ENCODE measurements around the gene C14orf132.

C14orf132 gene

DNA sequence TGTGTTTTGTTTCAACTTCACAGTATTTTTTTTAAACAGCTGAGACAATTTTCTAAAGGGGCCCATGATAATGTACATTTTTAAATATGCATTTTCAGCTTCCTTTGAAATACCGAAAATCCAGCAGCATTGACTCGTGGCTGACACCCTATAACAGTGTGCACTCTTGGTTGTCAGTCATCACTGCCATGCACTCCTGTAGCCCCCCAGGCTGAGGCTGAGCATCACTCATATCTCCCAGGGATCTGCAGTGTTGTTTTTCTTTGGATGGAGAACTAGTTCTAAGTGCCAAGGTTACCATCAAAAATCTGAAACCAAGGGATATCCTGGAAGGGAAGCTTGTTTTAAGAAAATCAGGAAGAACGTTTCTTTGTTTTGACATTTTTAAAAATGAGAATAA lies 81.2 kb downstream of the C14orf132 start:
- Histone ChIP-seq H3K27ac (no peak overlapping the region), H3K27me3 (ENCODE audit: insufficient read depth, low read depth, severe bottlenecking) (no peaks in the 10 kb centered on the region)
- TF ChIP-seq, protein P1, sequence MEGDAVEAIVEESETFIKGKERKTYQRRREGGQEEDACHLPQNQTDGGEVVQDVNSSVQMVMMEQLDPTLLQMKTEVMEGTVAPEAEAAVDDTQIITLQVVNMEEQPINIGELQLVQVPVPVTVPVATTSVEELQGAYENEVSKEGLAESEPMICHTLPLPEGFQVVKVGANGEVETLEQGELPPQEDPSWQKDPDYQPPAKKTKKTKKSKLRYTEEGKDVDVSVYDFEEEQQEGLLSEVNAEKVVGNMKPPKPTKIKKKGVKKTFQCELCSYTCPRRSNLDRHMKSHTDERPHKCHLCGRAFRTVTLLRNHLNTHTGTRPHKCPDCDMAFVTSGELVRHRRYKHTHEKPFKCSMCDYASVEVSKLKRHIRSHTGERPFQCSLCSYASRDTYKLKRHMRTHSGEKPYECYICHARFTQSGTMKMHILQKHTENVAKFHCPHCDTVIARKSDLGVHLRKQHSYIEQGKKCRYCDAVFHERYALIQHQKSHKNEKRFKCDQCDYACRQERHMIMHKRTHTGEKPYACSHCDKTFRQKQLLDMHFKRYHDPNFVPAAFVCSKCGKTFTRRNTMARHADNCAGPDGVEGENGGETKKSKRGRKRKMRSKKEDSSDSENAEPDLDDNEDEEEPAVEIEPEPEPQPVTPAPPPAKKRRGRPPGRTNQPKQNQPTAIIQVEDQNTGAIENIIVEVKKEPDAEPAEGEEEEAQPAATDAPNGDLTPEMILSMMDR (IDR thresholded peaks at IDR 0.05; ENCODE audit: low read depth, low read length), result no peak

DNA sequence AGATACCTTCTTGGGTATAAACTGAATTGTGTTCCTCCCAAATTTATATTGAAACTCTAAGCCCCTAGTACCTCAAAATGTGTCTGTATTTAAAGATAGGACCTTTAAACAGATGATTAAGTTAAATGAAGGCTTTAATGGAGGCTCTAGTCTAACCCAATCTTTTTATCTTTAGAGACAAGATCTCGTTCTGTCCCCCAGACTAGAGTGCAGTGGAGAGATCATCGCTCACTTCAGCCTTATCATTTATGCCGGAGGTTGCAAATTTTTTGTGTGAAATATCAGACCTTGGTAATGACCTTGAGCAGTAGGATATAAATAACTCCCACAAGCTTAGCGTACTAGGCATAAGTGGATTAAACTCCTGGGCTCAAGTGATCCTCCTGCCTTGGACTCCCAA lies 81.8 kb downstream of the C14orf132 start:
- Histone ChIP-seq H3K4me3 (ENCODE audit: low read depth, low read length) (no peak overlapping the region), H3K36me3 (no peaks in the 10 kb centered on the region), H3K27ac (no peak overlapping the region), H3K9me3 (ENCODE audit: severe bottlenecking) (no peaks in the 10 kb centered on the region), H3K27me3 (ENCODE audit: insufficient read depth, low read depth, severe bottlenecking) (no peaks in the 10 kb centered on the region)
- DNase-seq, result no peak
- TF ChIP-seq, protein P1 (IDR thresholded peaks at IDR 0.05; ENCODE audit: low read depth, low read length), result no peak

More for the DNA sequence above, 81.2 kb downstream of the C14orf132 start:
- no peak for DNase-seq
- H3K4me3 ChIP-seq (ENCODE audit: low read depth, low read length), result no peak overlapping the region
- no peaks in the 10 kb centered on the region for H3K36me3 ChIP-seq
- no peaks in the 10 kb centered on the region for H3K9me3 ChIP-seq (ENCODE audit: severe bottlenecking)

DNA sequence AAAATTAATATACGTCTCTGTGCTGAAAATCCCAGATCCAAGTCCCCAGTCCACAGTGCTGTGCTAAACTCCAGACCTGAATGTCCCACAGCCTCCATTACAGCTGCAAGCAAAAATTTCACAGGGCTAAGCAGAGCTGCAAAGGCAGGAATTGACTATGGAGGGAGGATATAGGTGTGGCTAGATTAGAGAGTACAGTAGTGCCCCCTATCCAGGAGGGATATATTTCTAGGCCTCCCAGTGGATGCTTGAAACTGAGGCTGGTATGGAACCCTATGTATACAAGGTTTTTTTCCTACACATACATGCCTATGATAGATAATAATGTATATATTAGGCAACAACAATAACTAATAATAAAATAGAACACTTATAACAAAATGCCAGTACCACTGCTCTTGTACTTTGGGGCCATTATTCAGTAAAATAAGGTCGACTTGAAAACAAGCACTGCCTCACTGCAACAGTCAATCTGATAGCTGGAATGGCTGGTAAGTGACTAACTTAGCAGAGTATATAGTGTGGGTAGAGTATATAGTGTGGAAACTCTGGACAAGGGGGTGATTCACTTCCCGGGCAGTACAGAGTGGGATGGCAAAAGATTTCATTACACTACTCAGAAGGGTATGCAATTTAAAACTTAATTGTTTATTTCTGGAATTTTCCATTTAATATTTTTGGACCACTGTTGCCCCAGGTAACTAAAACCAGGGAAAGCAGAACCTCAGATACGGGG lies 82.7 kb downstream of the C14orf132 start:
- no peak overlapping the region for H3K4me3 ChIP-seq (ENCODE audit: low read depth, low read length)
- TF ChIP-seq, protein P1 (IDR thresholded peaks at IDR 0.05; ENCODE audit: low read depth, low read length), result no peak
- H3K27me3 ChIP-seq (ENCODE audit: insufficient read depth, low read depth, severe bottlenecking), result no peaks in the 10 kb centered on the region
- DNase-seq, result no peak
- H3K27ac ChIP-seq, result no peak overlapping the region; the same call in 1 of the 2 replicates
- no peaks in the 10 kb centered on the region for H3K36me3 ChIP-seq
- H3K9me3 ChIP-seq (ENCODE audit: severe bottlenecking), result no peaks in the 10 kb centered on the region

DNA sequence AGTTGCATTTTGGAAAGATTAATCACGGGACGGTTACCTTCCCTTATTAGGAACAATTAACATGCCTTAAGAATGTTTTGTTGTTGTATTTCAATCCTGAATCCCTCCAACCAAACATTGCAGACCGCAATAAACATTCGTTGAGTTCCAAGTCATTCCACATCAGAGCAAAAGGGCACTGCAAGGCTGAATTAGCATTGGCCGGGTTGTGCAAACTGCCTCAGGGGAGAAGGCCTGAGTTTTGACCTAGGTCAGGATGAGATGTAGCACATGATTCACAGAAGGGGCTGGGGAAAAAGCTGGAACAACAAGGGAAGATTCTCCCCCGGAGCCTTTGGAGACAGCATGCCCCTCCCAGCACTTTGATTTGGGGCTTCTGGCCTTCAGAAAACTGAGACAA lies 83.3 kb downstream of the C14orf132 start:
- Histone ChIP-seq H3K27me3 (ENCODE audit: insufficient read depth, low read depth, severe bottlenecking) (no peaks in the 10 kb centered on the region), H3K27ac (no peak overlapping the region), H3K4me3 (ENCODE audit: low read depth, low read length) (no peak overlapping the region), H3K36me3 (no peaks in the 10 kb centered on the region), H3K9me3 (ENCODE audit: severe bottlenecking) (no peaks in the 10 kb centered on the region)
- TF ChIP-seq, protein P1 (IDR thresholded peaks at IDR 0.05; ENCODE audit: low read depth, low read length), result no peak
- DNase-seq, result no peak

DNA sequence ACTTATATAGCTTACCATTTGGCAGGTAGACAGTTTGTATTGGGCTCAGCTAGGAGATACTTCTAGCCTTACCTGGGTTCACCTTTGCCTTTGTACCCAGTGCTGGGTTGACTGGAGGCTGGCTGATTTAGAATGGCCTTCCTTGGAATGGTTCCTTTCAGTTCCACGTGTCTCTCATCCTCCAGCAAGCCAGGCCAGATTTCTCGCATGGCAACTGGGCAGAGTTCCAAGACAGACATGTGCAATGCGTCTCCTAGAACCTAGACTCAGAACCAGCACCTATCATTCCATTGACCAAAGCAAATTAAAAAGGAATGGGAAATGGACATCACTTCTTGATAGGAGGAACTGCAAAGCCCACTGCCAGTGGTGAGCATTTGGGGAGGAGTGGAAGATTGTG lies 86.4 kb downstream of the C14orf132 start:
- TF ChIP-seq, protein P1 (IDR thresholded peaks at IDR 0.05; ENCODE audit: low read depth, low read length), result no peak
- H3K9me3 ChIP-seq (ENCODE audit: severe bottlenecking), result no peaks in the 10 kb centered on the region
- DNase-seq, result no peak
- no peak overlapping the region for H3K4me3 ChIP-seq (ENCODE audit: low read depth, low read length)
- no peaks in the 10 kb centered on the region for H3K36me3 ChIP-seq
- no peaks in the 10 kb centered on the region for H3K27me3 ChIP-seq (ENCODE audit: insufficient read depth, low read depth, severe bottlenecking)
- no peak overlapping the region for H3K27ac ChIP-seq

DNA sequence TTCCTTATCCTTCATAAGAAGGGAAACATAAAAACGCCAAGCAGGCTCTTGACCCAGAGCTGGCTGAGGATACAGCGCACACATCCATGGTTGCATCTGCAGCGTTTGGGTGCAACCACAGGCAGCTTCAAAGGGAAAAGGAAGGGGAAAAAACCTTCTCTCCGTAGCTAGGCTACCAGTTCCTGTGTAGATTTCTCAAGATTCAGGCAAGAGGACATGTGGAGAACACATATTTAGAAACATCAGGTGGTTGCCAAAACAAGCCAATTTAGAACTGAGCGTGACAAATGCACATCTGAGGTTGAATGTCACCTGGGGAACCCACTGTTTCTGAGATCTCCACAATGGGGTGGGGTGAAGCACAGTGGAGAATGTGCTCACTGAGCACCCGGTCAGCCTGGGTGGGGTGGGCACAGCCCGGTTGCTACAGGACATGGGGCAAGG lies 87.2 kb downstream of the C14orf132 start:
- Histone ChIP-seq H3K27ac (no peak overlapping the region), H3K27me3 (ENCODE audit: insufficient read depth, low read depth, severe bottlenecking) (no peaks in the 10 kb centered on the region), H3K4me3 (ENCODE audit: low read depth, low read length) (no peak overlapping the region), H3K9me3 (ENCODE audit: severe bottlenecking) (no peaks in the 10 kb centered on the region), H3K36me3 (no peaks in the 10 kb centered on the region)
- no peak for DNase-seq
- TF ChIP-seq, protein P1 (IDR thresholded peaks at IDR 0.05; ENCODE audit: low read depth, low read length), result no peak
